Uterus (tissue), 4 donors: ENCODE measurements around the gene CHCHD3. TPM values are rescaled to one million over a fixed set of nuclear protein-coding genes. Genes with fewer than 3 reads are reported as not detected.

Experiments
- DNase-seq, 2 donors: peaks; one replicate each; pipeline ENCODE4 v3.0.0-alpha.2; 2019 to 2020
- H3K27ac ChIP-seq, 2 donors: fragments of 200-600 bp; sonication (generic); 1 replicate in 1 of 2; 2 replicates in 1 of 2; pipeline ENCODE4 v1.5.1; 2016 to 2018
- H3K27me3 ChIP-seq, 2 donors: fragments of 200-600 bp; sonication (generic); one replicate each; pipeline ENCODE4 v1.5.1; 2018 to 2019; ENCODE audit warnings: control low read depth in 1 of 2
- H3K36me3 ChIP-seq, 2 donors: fragments of 200-600 bp; sonication (generic); one replicate each; pipeline ENCODE4 v1.5.1; 2019; ENCODE audit warnings: control low read depth in 1 of 2
- H3K4me1 ChIP-seq, 2 donors: fragments of 200-600 bp; sonication (generic); one replicate each; pipeline ENCODE4 v1.5.1; 2018 to 2019; ENCODE audit warnings: control low read depth in 1 of 2
- H3K4me3 ChIP-seq, 2 donors: fragments of 200-600 bp; sonication (generic); 1 replicate in 1 of 2; 2 replicates in 1 of 2; pipeline ENCODE4 v1.5.1; 2018 to 2019; ENCODE audit warnings: mild to moderate bottlenecking in 1 of 2
- H3K9me3 ChIP-seq, 2 donors: fragments of 200-600 bp; sonication (generic); one replicate each; pipeline ENCODE4 v1.5.1; 2019; ENCODE audit warnings: control low read depth in 1 of 2
- CTCF ChIP-seq, 4 experiments: fragments of 200-600 bp in 2 of 4; fragments of 450-650 bp in 2 of 4; sonication (generic) in 2 of 4; IDR thresholded peaks; one replicate each; pipeline ENCODE4 v1.5.1; 2016 to 2019; ENCODE audit warnings: antibody characterized with exemption in 4 of 4, mild to moderate bottlenecking in 2 of 4, moderate library complexity in 1 of 4
- POLR2A ChIP-seq, 2 donors: fragments of 450-650 bp; IDR thresholded peaks; one replicate each; pipeline ENCODE4 v1.6.1; 2016; ENCODE audit warnings: antibody characterized with exemption in 2 of 2, mild to moderate bottlenecking in 1 of 2, moderate library complexity in 1 of 2
- intact Hi-C: fragments of 100-400 bp; cut with DNase I; formaldehyde crosslinking; loops from one replicate; pipeline ENCODE4 v1.15.1; 2023; ENCODE audit warnings: low total_unique reads
- total RNA-seq, 4 donors: library from RNA; depleted of rRNA in 3 of 4; stranded (reverse); fragments of >200 nt in 3 of 4; gene quantifications; one replicate each; pipeline versions ENCODE4 v1.1.0 to v1.2.4, GENCODE V29; 2014 to 2023
- donor health status: DM: yes; HTN: yes; CAD: no.

The CHCHD3 gene
- total RNA-seq, 4 donors from 2014 or later, result 43.5 to 61.0 (median 47.6) TPM

- intact Hi-C loops, result no loop called here
- H3K4me3 ChIP-seq, result no peak overlapping the region
- TF ChIP-seq CTCF (IDR thresholded peaks at IDR 0.05) (no peak), POLR2A (IDR thresholded peaks at IDR 0.05) (no peak)
- no peaks in the 10 kb centered on the region for H3K9me3 ChIP-seq
- no peaks in the 10 kb centered on the region for H3K4me1 ChIP-seq
- no peak for DNase-seq
- H3K27ac ChIP-seq, result no peak overlapping the region
- no peaks in the 10 kb centered on the region for H3K36me3 ChIP-seq
- H3K27me3 ChIP-seq, result no peaks in the 10 kb centered on the region
These were observed 26.1 kb upstream of the CHCHD3 start for GRCh38 chr7:133108023-133108422.

GRCh38 chr7:133102276-133103060 is 20.6 kb upstream of the CHCHD3 start:
- intact Hi-C loops, result no loop called here
- H3K4me1 ChIP-seq, result no peaks in the 10 kb centered on the region
- no peaks in the 10 kb centered on the region for H3K9me3 ChIP-seq
- H3K36me3 ChIP-seq, result no peaks in the 10 kb centered on the region
- TF ChIP-seq CTCF (IDR thresholded peaks at IDR 0.05) (no peak), POLR2A (IDR thresholded peaks at IDR 0.05) (no peak)
- H3K4me3 ChIP-seq, result no peak overlapping the region
- H3K27ac ChIP-seq, result no peak overlapping the region
- H3K27me3 ChIP-seq, result no peaks in the 10 kb centered on the region
- no peak for DNase-seq

GRCh38 chr7:133099633-133100286 is 17.9 kb upstream of the CHCHD3 start:
- no peak for TF ChIP-seq POLR2A (IDR thresholded peaks at IDR 0.05)
- TF ChIP-seq CTCF (IDR thresholded peaks at IDR 0.05), result no peak
- Histone ChIP-seq H3K4me1 (no peaks in the 10 kb centered on the region), H3K4me3 (no peak overlapping the region), H3K36me3 (no peaks in the 10 kb centered on the region), H3K27ac (no peak overlapping the region), H3K9me3 (no peaks in the 10 kb centered on the region), H3K27me3 (no peaks in the 10 kb centered on the region)
- intact Hi-C loops, result no loop called here
- DNase-seq, result no peak

GRCh38 chr7:133095119-133095671 is 13.3 kb upstream of the CHCHD3 start:
- intact Hi-C loops, result no loop called here
- Histone ChIP-seq H3K9me3 (no peaks in the 10 kb centered on the region), H3K27ac (no peak overlapping the region), H3K27me3 (no peaks in the 10 kb centered on the region), H3K4me3 (no peak overlapping the region), H3K36me3 (no peaks in the 10 kb centered on the region), H3K4me1 (no peaks in the 10 kb centered on the region)
- TF ChIP-seq CTCF (IDR thresholded peaks at IDR 0.05), result no peak
- TF ChIP-seq POLR2A (IDR thresholded peaks at IDR 0.05), result no peak
- DNase-seq, result no peak

GRCh38 chr7:133091943-133092464 is 10.1 kb upstream of the CHCHD3 start:
- Histone ChIP-seq H3K36me3 (no peaks in the 10 kb centered on the region), H3K9me3 (no peaks in the 10 kb centered on the region), H3K27me3 (no peaks in the 10 kb centered on the region), H3K27ac (no peak overlapping the region), H3K4me1 (no peaks in the 10 kb centered on the region), H3K4me3 (no peak overlapping the region)
- no peak for DNase-seq
- no peak for TF ChIP-seq CTCF (IDR thresholded peaks at IDR 0.05)
- no peak for TF ChIP-seq POLR2A (IDR thresholded peaks at IDR 0.05)
- intact Hi-C loops, result no loop called here
